Measurements from ENCODE around the gene GOLGA8A. TPM values are rescaled to one million over a fixed set of nuclear protein-coding genes. Genes with fewer than 3 reads are reported as not detected.

Gene GOLGA8A
- under 1 TPM; 0.73 to 0.98 (median 0.84) TPM for polyA plus RNA-seq

DNA sequence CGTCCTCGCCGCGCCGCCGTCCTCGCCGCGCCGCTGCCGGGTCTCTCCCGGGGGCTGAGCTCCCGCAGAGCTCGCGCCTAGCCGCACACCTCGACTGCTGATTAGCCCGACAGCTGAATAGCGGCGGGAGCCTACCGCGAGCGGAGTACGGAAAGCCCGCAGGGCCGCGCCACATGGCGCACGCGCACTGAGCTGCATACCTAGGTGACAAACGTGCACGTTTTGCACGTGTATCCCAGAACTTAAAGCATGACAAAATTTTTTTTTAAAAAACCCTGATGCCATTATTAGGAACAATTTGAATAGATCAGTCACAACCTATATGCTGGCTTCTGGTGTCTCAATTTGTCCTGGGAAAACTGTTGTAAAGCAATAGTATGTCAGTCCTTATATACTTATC is at the start of gene GOLGA8A:
Gene GOLGA8A, minus strand, starts transcription at position 122 of the 400 bp plus-strand sequence. CDS start 48,117 bp downstream, outside the sequence.
- Mint-ChIP-seq H3K36me3 (peaks cover 0 to 14% (median 0%) of the 10 kb centered on the region in 3 donors), H3K9me3 (no peaks in the 10 kb centered on the region), H3K4me3 (peak within 1 kb of the TSS; percentile 82 to 96 (median 93)), H3K27ac (peak within 1 kb of the TSS; percentile 62 to 91 (median 86)), H3K4me1 (peaks cover 16 to 19% of the 10 kb centered on the region in 2 donors), H3K27me3 (ENCODE audit: low read depth in 3 of 3) (peaks cover 3 to 6% (median 4%) of the 10 kb centered on the region in 3 donors)
- peak; percentile 75 to 76 (median 76) for DNase-seq

GRCh38 chr15:34483644-34484043 is 46.0 kb upstream of the GOLGA8A start:
- Mint-ChIP-seq H3K4me3 (no peak overlapping the region), H3K36me3 (no peaks in the 10 kb centered on the region), H3K27me3 (ENCODE audit: low read depth in 3 of 3) (peaks cover 2 to 31% (median 12%) of the 10 kb centered on the region in 3 donors), H3K9me3 (peaks cover 0 to 6% (median 0%) of the 10 kb centered on the region in 6 donors), H3K4me1 (no peaks in the 10 kb centered on the region), H3K27ac (no peak overlapping the region)
- DNase-seq = no peak

DNA sequence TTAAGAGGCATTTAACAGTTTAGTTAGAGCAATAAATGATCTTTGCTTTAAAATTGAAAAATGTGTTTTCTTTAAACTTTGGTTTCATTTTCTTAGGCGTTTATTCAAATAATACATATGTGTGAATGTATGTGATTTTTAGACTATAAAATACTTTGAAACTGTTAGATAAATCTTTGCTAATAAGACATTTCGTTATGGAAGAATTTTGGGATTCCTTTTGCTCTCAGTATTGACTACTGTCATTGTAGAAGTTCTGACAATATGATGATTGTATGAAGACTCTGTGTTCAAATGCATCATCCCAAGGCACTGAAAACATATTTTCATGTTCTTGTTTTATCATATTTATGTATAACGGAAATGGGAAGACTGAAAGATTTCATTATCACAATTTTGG is 43.8 kb upstream of the GOLGA8A start:
- DNase-seq = no peak
- Mint-ChIP-seq H3K4me3 (no peak overlapping the region), H3K27me3 (ENCODE audit: low read depth in 3 of 3) (peaks cover 0 to 14% (median 10%) of the 10 kb centered on the region in 3 donors), H3K36me3 (no peaks in the 10 kb centered on the region), H3K4me1 (no peaks in the 10 kb centered on the region), H3K27ac (no peak overlapping the region), H3K9me3 (no peaks in the 10 kb centered on the region)

- DNase-seq = no peak
- Mint-ChIP-seq H3K27ac (no peak overlapping the region), H3K4me3 (no peak overlapping the region), H3K27me3 (ENCODE audit: low read depth in 3 of 3) (peaks cover 0 to 5% (median 4%) of the 10 kb centered on the region in 3 donors), H3K4me1 (peaks cover 0 to 10% of the 10 kb centered on the region in 2 donors), H3K9me3 (no peaks in the 10 kb centered on the region), H3K36me3 (no peaks in the 10 kb centered on the region)
Observed at GRCh38 chr15:34473840-34474239, 36.2 kb upstream of the GOLGA8A start.

- H3K36me3 Mint-ChIP-seq = no peaks in the 10 kb centered on the region
- DNase-seq = no peak
- peaks cover 0 to 5% (median 4%) of the 10 kb centered on the region in 3 donors for H3K27me3 Mint-ChIP-seq (ENCODE audit: low read depth in 3 of 3)
- peaks cover 0 to 10% of the 10 kb centered on the region in 2 donors for H3K4me1 Mint-ChIP-seq
- no peak overlapping the region for H3K4me3 Mint-ChIP-seq
- no peaks in the 10 kb centered on the region for H3K9me3 Mint-ChIP-seq
- H3K27ac Mint-ChIP-seq = no peak overlapping the region
Observed at GRCh38 chr15:34472947-34473346, 35.3 kb upstream of the GOLGA8A start.

GRCh38 chr15:34470892-34471291 is 33.3 kb upstream of the GOLGA8A start:
- DNase-seq = no peak
- no peaks in the 10 kb centered on the region for H3K9me3 Mint-ChIP-seq
- peaks cover 0 to 5% (median 4%) of the 10 kb centered on the region in 3 donors for H3K27me3 Mint-ChIP-seq (ENCODE audit: low read depth in 3 of 3)
- no peaks in the 10 kb centered on the region for H3K36me3 Mint-ChIP-seq
- H3K4me3 Mint-ChIP-seq = no peak overlapping the region
- H3K27ac Mint-ChIP-seq = no peak overlapping the region
- H3K4me1 Mint-ChIP-seq = peaks cover 0 to 10% of the 10 kb centered on the region in 2 donors

DNA sequence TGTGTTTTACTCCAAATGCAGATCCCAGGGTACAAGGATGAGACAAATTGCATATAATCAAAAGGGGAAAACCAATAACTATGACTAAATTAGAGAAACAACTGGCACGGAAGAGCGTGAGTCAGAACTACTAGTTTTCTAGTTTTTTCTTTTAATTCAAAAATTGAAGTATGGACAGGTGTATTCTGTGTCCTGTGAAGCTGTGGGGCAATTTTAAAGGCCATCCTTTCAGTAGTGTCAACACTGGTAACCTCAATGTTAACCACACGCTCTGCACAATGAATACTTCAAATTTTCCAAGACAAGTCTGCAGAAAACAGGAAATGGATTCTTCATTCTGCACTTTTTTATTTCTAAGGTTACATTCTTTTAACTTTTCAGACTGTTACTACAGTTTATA is 32.5 kb upstream of the GOLGA8A start:
- Mint-ChIP-seq H3K27ac (peak overlapping the region in 1 of 6 donors; percentile 42), H3K36me3 (no peaks in the 10 kb centered on the region), H3K9me3 (no peaks in the 10 kb centered on the region), H3K4me3 (no peak overlapping the region), H3K27me3 (ENCODE audit: low read depth in 3 of 3) (peaks cover 0 to 4% (median 0%) of the 10 kb centered on the region in 3 donors), H3K4me1 (peaks cover 0 to 10% of the 10 kb centered on the region in 2 donors)
- no peak for DNase-seq

DNA sequence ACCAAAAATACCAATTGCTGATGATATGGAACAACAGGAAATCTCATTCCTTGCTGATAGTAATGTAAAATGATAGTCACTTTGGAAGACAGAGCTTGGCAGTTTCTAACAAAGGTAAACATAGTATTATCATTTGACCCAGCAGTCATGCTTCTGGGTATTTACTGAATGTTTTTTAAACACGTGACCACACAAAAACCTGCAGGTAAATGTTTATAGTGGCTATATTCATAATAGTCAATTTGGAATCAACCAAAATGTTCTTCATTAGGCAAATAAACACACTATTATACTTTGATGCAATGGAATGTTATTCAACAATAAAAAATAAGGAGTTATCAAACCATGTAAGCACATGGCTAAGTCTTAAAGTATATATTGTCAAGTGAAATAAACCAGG is 24.1 kb upstream of the GOLGA8A start:
- Mint-ChIP-seq H3K9me3 (no peaks in the 10 kb centered on the region), H3K4me1 (no peaks in the 10 kb centered on the region), H3K27me3 (ENCODE audit: low read depth in 3 of 3) (peaks cover 0 to 2% (median 1%) of the 10 kb centered on the region in 3 donors), H3K36me3 (no peaks in the 10 kb centered on the region), H3K4me3 (no peak overlapping the region), H3K27ac (no peak overlapping the region)
- no peak for DNase-seq

- no peak for DNase-seq
- Mint-ChIP-seq H3K4me1 (no peaks in the 10 kb centered on the region), H3K9me3 (no peaks in the 10 kb centered on the region), H3K36me3 (no peaks in the 10 kb centered on the region), H3K27ac (no peak overlapping the region), H3K27me3 (ENCODE audit: low read depth in 3 of 3) (peaks cover 0 to 2% (median 2%) of the 10 kb centered on the region in 3 donors), H3K4me3 (no peak overlapping the region)
Observed at GRCh38 chr15:34460451-34460850, 22.8 kb upstream of the GOLGA8A start.

DNA sequence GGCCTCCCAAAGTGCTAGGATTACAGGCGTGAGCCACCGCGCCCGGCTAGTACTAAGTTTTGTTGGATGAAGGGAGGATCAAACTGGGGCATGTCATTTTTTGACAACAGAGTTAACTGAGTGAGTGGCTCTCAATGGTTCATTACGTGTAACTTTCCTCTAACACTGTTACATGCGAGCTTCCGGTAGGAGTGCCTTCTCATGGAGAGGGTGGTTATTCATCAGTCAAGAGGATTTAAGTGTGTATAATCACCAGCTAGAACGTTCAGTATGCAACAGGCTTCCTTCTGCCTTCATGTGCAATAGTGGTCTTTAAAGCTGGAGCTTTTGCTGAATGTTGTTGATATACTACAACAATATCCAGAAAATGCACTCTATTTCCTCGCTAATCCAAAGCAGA is 19.1 kb upstream of the GOLGA8A start:
- peaks cover 2 to 4% (median 2%) of the 10 kb centered on the region in 3 donors for H3K27me3 Mint-ChIP-seq (ENCODE audit: low read depth in 3 of 3)
- no peaks in the 10 kb centered on the region for H3K36me3 Mint-ChIP-seq
- H3K27ac Mint-ChIP-seq = no peak overlapping the region
- no peaks in the 10 kb centered on the region for H3K4me1 Mint-ChIP-seq
- DNase-seq = no peak
- H3K4me3 Mint-ChIP-seq = no peak overlapping the region
- no peaks in the 10 kb centered on the region for H3K9me3 Mint-ChIP-seq

GRCh38 chr15:34442891-34443290 is 5.3 kb upstream of the GOLGA8A start:
- H3K27me3 Mint-ChIP-seq (ENCODE audit: low read depth in 3 of 3) = peaks cover 0 to 9% (median under 1%) of the 10 kb centered on the region in 3 donors
- no peaks in the 10 kb centered on the region for H3K36me3 Mint-ChIP-seq
- no peaks in the 10 kb centered on the region for H3K9me3 Mint-ChIP-seq
- H3K4me1 Mint-ChIP-seq = no peaks in the 10 kb centered on the region
- no peak for DNase-seq
- no peak overlapping the region for H3K27ac Mint-ChIP-seq
- no peak overlapping the region for H3K4me3 Mint-ChIP-seq

- Mint-ChIP-seq H3K36me3 (peaks cover 0 to 4% (median 0%) of the 10 kb centered on the region in 3 donors), H3K4me1 (peaks cover 16 to 17% of the 10 kb centered on the region in 2 donors), H3K27me3 (ENCODE audit: low read depth in 3 of 3) (peaks cover 3 to 6% (median 4%) of the 10 kb centered on the region in 3 donors), H3K4me3 (no peak overlapping the region), H3K27ac (no peak overlapping the region), H3K9me3 (no peaks in the 10 kb centered on the region)
- DNase-seq = no peak
Observed at GRCh38 chr15:34439878-34440277, 2.3 kb upstream of the GOLGA8A start.

GRCh38 chr15:34436956-34437442 is 609 bp downstream of the GOLGA8A start:
- DNase-seq = peak; percentile 56 to 65 (median 57)
- no peak overlapping the region for H3K27ac Mint-ChIP-seq
- H3K36me3 Mint-ChIP-seq = peaks cover 0 to 18% (median 5%) of the 10 kb centered on the region in 3 donors
- H3K27me3 Mint-ChIP-seq (ENCODE audit: low read depth in 3 of 3) = peaks cover 4 to 6% (median 5%) of the 10 kb centered on the region in 3 donors
- H3K4me1 Mint-ChIP-seq = peaks cover 16 to 19% of the 10 kb centered on the region in 2 donors
- peak overlapping the region; percentile 64 to 86 (median 82) for H3K4me3 Mint-ChIP-seq
- no peaks in the 10 kb centered on the region for H3K9me3 Mint-ChIP-seq

DNA sequence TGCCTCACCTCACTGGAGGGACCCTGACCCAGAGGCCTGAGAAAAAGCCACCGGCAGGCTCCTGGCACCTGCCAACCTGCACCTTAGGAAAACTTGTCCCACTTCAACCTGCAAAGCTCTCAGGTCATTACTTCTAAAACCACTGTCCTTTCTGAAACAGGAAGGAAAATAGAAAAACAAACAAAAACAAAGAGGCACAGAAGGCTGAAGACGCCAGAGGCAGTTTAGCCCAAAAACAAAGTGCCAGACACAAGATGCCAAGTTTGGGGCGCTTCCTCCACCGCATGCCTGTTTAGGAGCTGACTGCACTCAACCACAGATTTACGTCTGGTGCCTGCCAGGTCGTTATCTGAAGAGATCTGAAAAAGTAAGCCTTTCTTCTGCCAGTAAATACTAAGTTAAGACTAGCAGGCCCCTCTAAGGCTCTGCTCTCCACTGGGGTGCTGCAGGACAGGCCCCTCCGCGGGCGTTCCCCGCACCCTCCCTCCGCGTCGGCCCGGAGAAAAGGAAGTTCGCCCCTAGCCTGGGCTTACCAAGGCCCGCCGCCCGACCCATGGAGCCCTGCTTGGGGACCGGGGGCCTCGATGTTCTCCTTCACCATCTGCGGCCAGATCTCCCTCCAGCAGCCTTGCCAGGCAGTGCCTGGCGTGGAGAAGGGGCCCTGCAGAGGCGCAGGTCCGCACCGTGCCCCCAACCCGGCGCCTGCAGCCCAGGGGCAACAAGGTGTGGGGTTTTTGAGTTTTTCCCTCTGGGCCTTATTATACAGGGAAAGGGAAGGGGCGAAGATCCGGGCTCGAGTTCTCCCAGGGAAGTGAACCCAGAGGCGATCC is 1.3 kb downstream of the GOLGA8A start:
- H3K36me3 Mint-ChIP-seq = peaks cover 0 to 20% (median 6%) of the 10 kb centered on the region in 3 donors
- peak; percentile 11 to 32 (median 23) for DNase-seq
- no peaks in the 10 kb centered on the region for H3K9me3 Mint-ChIP-seq
- peak overlapping the region in 5 of 6 donors; percentile 51 to 80 (median 57) for H3K27ac Mint-ChIP-seq
- peaks cover 16 to 19% of the 10 kb centered on the region in 2 donors for H3K4me1 Mint-ChIP-seq
- H3K27me3 Mint-ChIP-seq (ENCODE audit: low read depth in 3 of 3) = peaks cover 4 to 6% (median 5%) of the 10 kb centered on the region in 3 donors
- H3K4me3 Mint-ChIP-seq = peak overlapping the region; percentile 64 to 86 (median 82)

Measured in immature natural killer cell (primary cell).